GM12873 (cell line): ENCODE data around the gene QRICH1.

Experiments used
- CTCF ChIP-seq: IDR thresholded peaks from 2 replicates; pipeline ENCODE4 v1.5.1; 2012; ENCODE audit warnings: low read depth, mild to moderate bottlenecking, moderate library complexity, low read length, control low read depth; ENCODE audit not compliant: insufficient read depth; ENCODE audit errors: missing control alignments

The QRICH1 gene

GRCh38 chr3:49098910-49099630, 5.2 kb upstream of the QRICH1 start:
- TF ChIP-seq CTCF: no peak

DNA sequence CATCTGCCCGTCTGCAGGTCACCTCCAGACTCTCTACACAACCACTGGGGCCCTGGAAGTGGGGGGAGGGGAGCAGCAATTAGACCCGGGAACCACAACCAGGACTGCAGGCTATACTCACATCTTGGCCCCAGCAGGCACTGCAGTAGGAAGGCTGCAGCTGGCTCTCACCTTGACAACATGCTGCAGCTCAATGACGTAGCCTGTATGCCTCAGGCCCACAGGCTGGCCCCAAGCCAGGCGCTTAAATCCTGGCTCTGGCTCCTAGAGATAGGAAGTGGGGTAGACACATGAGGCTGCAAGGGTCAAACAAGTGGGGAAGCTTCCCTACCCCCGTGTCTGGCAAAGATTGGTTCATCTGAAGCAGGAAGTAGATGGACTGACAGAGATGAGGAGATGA, 4.6 kb upstream of the QRICH1 start:
- no peak for TF ChIP-seq CTCF

- TF ChIP-seq CTCF: no peak
Observed at GRCh38 chr3:49092938-49093852, 676 bp downstream of the QRICH1 start.

DNA sequence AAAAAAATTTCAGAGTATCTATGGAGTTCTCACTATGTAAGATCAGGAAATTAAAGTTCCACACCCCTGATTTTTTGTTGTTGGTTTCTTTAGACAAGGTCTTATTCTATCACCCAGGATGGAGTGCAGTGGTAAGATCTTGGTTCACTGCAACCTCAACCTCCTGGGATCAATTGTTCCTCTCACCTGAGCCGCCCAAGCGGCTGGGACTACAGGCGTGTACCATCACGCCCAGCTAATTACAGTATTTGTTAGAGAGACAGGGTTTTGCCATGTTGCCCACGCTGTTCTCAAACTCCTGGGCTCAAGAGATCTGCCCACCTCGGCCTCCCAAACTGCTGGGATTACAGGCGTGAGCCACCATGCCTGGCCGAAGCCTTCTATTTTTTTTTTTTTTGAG, 12.4 kb downstream of the QRICH1 start:
- TF ChIP-seq CTCF: no peak

DNA sequence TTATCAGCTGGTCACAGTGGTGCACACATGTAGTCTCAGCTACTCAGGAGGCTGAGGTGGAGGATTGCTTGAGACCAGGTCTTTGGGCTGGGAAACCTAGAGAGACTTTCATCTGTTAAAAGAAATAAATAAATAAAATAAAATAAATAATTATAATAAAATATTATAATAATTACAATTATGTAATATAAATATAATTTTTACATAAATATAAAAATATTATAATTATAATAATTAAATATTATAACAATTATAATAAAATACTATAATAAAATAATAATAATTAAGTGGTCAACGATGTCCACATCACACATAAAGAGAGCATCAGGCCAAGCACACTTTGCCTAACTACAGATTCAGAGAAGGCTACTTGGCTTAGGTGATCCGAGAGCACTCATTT, 14.6 kb downstream of the QRICH1 start:
- no peak for TF ChIP-seq CTCF

DNA sequence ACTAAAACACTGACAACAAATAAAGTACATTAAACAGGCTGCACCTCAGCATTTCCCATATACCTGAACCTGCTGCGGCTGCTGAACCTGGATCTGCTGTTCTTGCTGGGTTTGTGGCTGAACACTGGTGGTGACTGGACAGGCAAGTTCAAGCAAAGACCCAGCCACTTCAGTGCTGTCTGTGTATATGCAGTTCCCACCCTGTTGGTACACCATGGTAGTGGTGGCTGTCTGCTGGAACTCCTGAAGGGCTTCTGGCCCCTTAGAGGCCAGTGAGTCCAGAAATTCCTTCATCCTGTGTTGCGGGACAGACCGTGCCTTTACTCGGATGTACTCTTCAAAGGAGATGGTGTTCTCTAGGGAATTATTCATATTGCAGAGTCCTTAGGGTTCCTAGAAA, 17.2 kb downstream of the QRICH1 start:
- TF ChIP-seq CTCF: no peak

DNA sequence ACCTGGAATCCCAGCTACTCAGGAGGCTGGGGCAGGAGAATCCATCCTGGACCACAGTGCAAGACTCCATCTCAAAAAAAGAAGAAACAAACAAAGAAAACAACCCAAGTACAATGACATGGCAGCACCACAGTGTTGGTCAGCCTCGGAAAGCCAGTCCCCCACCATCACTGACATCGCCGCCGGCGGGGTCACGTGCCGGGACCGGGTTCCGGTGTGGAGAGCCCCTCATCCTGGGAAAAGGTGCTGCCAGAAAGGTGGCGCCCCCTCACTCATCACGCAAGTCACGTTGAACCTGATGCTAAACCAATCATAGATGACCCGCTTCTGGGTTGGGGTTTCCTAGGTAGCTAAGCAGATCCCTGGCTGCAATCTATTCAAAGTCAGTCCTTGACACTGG, 17.8 kb downstream of the QRICH1 start:
- TF ChIP-seq CTCF: no peak
